Stimulated activated CD4-positive, alpha-beta T cell treated with anti-CD3 and anti-CD28 coated beads, TNF-alpha, amount 100 ng/mL, for 24 hours (primary cell): Measurements from ENCODE around the gene CFAP77.

Experiments used
- DNase-seq, 3 experiments: peaks; one replicate each; pipeline ENCODE4 v3.0.0-alpha.2; 2020; ENCODE audit warnings: low read depth in 3 of 3

Gene CFAP77

GRCh38 chr9:132582276-132582785 lies 172.3 kb downstream of the CFAP77 start, which contains the start of gene BARHL1:
Gene BARHL1 (plus strand): TSS chr9:132582606. CDS start chr9:132582798, 192 bp downstream.
- DNase-seq: no peak

GRCh38 chr9:132582786-132583583 lies 173.0 kb downstream of the CFAP77 start:
- no peak for DNase-seq

DNA sequence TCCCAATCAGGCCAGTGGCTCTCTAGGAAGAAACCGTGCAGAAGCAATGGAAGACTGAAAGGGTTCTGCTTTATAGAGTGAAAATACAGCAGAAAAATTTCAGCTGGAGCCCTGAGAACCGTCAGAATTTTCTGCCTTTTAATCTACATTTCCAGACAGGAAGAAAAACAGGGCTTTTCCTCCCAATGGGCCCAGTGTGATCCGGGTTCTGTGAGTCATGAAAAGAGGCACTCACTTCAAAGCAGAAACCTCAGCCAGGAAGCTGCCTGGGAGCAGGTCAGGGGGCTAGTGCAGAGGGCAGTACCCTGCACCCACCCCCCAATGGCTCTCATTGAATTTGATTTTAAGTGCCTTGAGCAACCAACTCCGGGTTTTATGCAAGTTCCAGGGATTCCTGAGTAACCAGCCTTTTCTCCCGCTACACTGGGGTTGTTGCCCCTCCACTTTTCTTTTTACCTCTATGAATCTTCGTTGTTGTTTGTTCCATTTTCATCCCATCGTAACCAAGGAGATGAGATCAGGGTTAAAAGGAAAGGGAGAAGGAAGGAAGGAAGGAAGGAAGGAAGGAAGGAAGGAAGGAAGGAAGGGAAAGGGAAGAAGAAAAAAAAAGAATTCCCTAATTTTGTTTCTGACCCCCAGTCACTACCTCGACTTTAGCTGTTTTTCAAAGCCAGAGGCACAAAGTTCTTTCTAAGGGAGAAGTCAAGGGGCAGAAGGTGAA lies 173.7 kb downstream of the CFAP77 start:
- no peak for DNase-seq

DNA sequence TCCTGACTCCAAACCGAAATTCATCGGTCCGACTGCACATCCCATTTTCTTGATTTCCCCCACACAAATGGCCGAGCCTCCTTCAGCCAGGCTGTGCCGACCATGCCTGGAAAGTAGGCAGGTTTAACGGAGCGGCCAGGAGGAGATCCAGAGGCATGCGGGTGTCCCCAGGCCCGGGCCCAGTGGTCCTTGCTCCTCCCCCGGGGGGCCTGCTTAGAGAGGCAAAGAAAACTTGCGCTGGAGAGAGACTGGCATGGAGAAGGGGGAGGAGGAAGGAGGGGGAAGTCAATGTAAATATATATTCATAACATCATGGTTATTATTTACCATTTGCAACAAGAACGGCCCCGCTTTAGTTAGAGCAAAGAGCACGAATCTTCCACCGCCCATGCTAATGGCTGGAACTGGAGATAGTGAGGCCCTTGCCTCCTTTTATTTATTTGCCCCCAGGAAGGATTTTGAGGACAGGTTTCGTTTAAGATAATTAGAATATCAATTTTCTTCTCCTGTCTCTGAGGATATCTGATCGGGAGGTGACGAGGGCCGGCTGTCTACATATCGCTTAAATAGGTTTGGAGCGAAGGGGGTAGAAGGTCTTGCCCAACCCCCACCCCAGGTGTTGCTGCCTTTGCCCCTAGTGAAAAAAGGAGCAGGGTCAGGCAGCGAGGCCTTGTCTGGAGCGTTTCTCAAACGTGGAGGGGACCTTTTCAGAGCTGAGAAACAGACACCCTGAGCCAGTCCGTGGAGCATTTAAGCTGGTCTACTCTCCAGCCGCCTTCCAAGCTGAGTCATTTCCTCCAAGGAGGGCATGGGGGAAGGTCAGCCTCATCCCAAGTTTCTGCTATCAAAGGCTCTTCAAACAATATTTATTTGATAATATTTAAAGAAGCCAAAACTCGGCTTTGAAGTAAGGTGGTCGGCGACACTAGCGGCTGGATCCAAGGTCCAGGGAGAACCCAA lies 174.9 kb downstream of the CFAP77 start:
- no peak for DNase-seq

DNA sequence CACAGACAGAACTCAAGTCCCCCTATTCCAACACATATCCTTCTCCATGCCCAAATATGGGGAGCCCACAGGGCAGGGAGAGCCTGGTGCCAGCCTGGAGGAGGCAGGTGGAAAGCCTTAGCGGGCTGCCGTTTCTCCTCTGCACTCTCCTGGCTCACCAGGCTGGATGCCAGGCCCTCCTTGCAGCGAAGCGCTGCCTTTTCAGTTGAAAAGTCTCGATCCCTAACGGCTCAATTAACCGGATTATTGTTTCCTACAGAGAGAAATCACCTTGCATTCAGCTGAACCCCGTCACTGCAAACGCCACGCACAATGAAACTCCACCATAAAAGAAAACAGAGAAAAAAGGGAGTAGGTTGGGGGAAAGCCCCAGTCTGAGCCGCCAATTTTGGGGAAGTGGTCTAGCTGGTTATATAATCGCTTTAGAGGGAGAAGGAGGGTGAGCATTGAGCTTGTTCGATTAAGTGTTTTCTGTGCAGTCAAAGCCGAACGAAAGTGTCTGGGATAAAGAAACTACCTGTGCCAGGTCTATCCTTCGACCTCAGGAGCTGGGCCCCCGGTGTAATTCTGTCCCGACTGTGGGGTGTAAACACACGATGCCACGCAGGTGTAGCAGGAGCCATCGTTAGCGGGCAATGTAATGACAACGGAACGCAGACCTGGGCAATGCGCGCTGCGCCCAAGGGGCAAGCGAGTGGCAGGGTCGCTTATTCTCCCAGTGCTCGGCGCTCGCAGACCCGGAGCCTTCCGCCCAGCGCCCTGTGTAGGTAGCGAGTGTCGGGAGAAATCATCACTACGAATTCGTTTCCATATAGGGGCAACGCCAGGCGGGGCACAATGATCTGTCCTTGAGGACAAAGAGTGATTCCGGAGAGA lies 176.2 kb downstream of the CFAP77 start:
- no peak for DNase-seq

- DNase-seq: no peak
Observed at GRCh38 chr9:132586830-132587591, 177.0 kb downstream of the CFAP77 start.

- DNase-seq: no peak
Observed at GRCh38 chr9:132587592-132587955, 177.6 kb downstream of the CFAP77 start.

DNA sequence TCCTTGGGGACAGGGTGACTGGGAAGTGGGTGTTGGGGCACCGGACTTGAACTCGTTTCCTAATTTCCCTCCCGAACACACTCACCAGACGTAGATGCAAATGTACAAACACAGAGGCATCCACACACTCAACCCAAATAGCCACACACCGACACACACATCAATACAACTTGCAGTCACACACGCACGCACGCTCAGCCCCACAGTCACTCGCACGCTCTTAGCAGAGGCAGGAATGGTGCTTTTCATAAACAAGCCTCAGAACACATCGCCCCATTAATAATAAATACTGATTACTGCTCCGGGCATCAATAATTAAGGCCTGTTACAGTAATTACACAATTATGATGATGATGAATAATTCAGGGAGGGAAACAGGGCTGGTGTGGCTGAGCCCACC lies 178.1 kb downstream of the CFAP77 start:
- DNase-seq: no peak

DNA sequence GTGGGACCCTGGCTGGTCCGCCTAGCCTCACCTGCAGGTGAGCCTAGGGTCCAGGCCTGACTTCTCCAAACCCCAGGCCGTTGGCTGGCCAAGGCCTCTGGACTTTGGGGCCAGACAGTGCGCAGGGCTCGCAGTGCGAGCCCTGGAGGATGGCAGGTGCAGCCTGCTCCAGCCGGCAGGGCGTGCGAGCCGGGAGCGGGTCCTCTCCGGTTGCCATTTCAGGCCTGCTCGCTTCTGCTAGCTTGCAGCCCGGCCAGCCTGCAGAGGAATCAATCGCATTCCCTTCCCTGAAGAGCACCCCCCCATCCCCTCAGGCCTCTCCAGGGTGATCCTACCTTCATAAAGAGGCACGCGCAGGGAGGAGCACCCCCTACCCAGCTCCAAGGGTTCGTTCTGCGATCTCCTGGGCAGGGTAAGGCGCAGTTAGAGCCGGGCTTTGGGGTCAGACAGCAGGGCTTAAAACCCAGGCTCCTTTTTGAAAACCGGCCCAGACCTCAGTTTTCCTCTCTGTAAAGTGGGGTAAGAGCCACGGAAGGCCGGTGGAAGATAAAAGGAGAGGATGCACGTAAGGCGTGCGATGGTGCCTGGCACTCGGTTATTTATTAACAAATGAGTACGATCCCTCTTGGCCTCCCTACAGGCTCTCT lies 178.6 kb downstream of the CFAP77 start:
- no peak for DNase-seq

GRCh38 chr9:132589148-132590036 lies 179.4 kb downstream of the CFAP77 start:
- no peak for DNase-seq

- DNase-seq: no peak
Observed at GRCh38 chr9:132590037-132590317, 180.0 kb downstream of the CFAP77 start.

GRCh38 chr9:132590318-132591182 lies 180.5 kb downstream of the CFAP77 start:
- DNase-seq: no peak

GRCh38 chr9:132591244-132591643 lies 181.2 kb downstream of the CFAP77 start:
- no peak for DNase-seq

DNA sequence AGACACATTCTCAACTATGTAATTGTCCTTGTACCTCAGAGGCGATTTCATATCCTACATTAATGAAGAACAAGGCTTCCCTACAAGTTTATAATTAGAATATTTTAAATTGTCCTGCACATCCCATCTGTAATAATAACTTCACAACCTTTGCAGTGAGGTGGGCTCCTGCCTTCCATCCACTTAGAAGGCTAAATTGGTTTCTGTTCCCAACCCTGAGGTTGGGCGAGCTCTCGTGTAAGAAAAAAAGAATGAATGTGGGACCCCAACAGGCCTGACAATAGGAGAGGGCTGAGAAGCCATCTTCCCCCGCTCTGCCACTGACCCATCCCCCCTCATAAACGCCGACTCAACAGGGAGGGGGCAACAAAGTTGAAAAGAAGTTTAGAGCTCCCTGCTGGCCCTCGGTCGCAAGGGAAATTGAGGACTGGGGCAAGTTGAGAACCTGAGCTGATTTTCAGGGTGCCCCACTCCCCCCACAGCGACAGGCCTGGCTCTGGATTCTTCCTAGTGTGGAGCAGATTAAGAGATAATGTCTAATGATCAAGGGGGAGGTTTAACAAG lies 181.8 kb downstream of the CFAP77 start:
- DNase-seq: no peak

- DNase-seq: no peak
Observed at GRCh38 chr9:132592451-132592850, 182.4 kb downstream of the CFAP77 start.

- no peak for DNase-seq
Observed at GRCh38 chr9:132594412-132594811, 184.4 kb downstream of the CFAP77 start.

DNA sequence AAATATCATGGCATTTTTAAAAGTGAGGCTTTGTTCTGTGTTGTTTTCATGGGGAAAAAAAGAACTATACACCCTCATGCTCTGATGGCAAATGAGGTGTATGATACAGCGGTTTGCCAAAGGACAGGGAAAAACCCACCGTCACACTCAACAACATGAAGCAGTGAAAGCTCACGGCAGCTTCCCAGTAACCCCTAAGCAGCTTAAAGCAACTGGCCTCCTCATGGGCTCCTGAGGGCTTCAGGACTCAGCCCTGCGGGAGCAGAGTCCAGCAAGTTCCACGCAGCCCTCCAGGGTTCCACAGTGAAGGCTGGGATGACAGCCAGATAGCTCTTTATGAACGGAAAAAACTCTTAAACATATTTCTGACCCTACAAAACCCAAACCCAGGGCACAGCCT lies 185.3 kb downstream of the CFAP77 start:
- DNase-seq: no peak
